GM19238 (cell line): ENCODE measurements around the gene PROM1.

ENCODE experiments used
- DNase-seq: peaks from one replicate; pipeline ENCODE4 v3.0.0; 2011; ENCODE audit warnings: low spot score; ENCODE audit not compliant: insufficient read length

PROM1 gene

DNA sequence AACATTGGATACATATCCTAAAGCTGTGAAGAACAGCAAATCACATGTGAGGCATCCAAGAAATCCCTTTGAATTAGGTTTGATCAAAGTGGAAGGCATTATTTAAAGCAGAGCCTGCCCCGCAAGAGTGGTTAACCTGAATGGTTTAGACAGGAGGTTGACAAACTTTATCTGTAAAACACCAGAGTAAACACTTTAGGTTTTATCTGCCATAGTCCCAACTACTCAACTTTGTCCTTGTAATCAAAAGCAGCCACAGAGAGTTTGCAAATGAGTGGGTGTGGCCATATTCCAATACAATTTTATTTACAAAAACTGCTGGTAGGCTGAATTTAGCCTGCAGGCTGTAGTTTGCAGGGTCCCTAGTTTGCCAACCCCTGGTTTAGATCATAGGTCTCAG lies 95.6 kb downstream of the PROM1 start:
- DNase-seq = no peak

DNA sequence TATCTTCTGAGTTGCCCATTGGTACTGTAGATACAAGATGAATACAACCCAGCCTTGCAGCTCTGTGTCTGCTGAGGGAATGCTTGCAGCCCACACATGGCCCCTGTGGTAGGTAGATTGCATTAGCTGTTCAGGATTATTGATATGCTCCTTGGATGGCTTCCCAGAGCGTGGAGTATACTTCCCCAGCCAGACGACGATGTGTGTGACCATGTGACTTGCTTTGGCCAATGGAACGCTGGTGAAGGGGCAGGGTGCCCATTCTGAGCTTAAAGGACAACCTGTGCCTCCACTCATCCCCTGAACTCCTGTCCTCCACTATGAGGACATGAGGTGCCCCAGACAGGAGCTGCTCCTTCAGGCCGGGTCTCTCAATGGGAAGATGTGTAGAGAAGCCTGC lies 96.9 kb downstream of the PROM1 start:
- no peak for DNase-seq

GRCh38 chr4:15983610-15984009 lies 100.2 kb downstream of the PROM1 start:
- DNase-seq = no peak

GRCh38 chr4:15982842-15983524 lies 100.8 kb downstream of the PROM1 start:
- DNase-seq = no peak

DNA sequence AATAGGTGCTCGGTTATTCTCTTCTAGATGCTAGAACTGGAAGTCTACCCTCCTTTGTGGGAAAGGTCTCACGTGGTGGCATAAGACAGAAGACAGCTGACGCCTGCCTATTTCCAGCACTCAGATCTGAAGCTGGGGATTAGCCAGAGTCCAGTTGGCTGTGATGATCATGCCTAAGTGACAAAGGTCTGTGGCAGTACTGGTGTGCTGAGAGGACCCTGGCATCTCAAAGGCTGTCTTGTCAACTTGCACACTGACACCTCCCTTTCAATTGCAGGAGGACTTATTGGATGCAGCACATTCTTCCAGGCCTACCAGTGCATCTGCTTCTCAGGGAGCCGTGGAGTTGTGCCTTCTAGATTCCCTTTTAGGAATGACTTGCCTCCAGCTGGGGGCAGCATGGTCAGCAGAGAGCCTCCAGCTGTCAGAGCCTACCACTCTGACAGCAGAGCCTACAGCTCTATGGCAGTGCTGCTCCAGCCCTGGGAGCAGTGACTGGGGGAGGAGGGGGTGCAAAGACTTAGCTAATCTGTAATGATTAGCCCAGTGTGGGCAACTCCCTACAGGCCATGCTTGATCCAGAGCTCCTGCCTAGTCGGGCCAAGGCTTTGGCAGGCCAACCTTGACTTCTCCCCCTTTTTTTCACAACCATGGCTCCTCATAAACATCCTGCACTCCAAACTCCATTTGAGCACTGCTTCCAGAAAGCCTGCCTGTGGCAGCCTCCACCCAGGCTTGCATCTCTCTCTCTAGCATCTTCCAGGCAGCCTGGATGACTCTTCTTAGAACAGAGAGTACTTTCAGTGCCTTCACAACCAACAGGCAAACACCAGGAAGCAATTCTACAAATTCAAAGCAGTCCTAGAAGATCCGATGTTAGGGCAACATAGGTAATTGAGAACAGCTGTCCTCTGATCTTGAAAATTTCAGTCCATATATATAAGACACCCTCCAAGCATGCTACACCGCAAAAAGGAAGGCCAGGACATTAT lies 107.1 kb downstream of the PROM1 start:
- no peak for DNase-seq

- no peak for DNase-seq
These were observed 112.6 kb downstream of the PROM1 start for GRCh38 chr4:15971068-15971801.

DNA sequence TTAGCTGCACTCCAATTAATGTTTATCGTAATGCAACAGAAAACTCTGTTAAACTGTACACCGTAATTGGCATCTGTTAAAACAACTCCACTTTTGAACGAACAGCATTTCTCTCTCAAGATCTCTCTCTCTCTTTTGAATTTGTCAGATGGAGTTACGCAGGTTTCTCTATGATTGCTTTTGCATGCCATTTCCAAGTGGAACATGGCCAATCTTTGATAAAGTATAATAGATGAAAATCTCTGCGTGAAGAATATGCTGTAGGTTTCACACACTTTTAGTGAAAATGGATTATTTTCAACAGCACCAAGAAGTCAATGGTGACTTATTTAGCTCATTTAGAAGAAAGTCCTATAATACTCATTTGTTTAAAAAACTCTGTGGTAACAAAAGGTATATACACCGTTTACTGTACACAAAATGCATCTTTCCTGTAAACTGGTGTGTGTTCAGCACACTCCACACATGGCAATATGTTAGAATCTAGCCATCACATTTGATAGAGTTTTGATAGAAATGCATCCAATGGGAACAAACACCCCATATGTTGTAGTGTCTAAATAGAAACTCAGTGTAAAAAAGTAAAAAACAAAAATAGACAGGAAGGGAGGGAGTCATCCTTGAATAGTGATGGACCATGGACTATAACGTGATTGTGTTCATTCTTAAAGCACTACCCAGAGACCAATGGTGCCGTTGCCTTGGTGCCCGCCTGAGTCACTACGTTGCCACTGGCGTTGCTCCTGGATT lies 115.1 kb downstream of the PROM1 start:
- no peak for DNase-seq

DNA sequence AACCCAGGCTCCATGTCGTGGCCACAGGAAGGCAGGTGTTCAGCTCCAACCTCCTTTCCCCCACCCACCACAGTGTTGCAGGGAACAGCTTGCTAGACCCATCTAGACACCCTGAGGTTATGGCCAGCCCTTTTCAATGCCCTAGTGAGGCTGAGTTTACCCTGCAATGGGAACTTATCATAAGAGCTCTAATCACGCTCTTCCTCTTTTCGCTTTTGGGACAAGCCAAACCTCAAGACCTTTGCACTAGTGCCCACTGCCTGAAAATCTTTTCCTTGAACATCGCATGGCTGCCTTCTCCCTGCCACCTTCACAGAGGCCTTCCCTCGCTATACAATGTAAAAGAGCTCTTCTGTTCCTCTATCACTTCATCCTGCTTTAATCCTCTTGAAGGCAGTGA lies 118.5 kb downstream of the PROM1 start:
- no peak for DNase-seq

- DNase-seq = no peak
These were observed 119.7 kb downstream of the PROM1 start for GRCh38 chr4:15964159-15964558.

DNA sequence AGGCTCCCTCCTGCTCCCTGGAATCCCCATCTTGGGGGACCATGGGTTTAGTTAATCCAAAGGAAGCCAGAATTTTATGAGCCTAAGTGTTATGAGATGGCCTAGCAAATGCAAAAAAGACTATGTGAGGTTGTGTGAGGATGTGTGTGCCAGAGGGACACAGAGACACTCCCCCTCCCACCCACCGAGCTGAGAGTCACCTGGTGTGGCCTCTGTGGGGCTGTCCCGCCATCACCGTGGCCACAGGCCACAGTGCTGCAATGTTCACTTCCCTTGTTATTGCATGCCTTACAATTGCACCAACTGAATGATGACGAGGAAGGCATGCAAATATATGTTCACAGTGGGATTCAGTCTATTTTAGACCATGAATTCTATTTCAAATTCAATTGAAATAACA lies 120.2 kb downstream of the PROM1 start:
- DNase-seq = no peak

DNA sequence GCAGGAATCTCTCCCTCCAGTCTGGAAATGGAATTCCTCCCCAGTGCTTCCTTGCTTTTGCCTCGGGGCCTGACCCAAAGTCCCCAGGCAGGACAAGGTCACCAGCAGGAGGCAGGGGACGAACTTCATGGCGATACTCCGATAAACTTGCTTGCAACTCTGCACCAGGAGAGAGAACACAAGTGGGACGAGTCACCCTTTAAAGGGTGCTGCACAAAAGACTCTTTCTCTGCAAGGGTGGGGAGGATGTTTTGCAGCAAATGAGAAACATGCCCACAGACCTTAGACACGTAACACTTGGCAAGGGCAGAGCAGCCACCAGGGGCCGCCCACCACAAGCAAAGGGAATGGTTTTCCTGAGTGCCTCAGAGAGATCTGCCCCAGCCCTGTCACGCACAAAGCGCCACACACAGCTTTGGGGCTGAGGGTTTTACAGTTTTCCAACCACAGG lies 120.8 kb downstream of the PROM1 start, which contains the start of gene FGFBP2:
Gene FGFBP2, minus strand, starts transcription at position 175 of the 451 bp plus-strand sequence. Its CDS starts 46 bp downstream, at position 129.
- no peak for DNase-seq

- DNase-seq = no peak
These were observed 121.9 kb downstream of the PROM1 start for GRCh38 chr4:15961781-15962510.

- no peak for DNase-seq
These were observed 125.3 kb downstream of the PROM1 start for GRCh38 chr4:15958562-15958961.

DNA sequence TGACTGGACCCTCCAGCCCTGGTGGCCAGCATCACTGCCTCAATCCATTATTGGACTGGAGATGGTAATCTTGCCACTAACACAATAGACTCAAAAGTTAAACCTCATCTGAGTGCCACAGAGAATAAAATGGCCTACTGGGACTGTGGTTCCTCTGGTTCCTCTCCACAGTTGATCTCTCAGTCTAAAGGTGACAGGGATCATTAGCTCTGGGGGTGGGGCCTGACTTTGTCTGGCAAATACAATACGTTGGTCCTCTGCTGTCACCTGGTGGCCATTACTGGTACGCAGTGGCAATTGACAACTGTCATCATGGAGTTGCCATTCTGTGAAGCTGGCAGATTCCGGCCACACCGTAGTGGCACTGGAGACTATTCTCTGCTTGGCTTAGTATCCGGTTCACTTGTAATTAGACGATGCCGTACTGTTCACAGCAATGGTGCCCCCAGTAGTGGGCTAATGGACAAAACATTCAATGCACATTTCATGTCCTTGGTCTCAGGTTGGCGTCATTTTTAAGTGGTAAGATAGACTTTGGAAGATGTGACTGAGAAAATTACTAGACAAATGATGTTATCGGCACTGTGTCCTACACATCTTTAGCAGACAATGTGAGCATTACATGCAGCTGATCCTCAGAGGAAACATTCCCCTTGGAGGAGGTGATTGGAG lies 127.5 kb downstream of the PROM1 start:
- peak; percentile 69 for DNase-seq

DNA sequence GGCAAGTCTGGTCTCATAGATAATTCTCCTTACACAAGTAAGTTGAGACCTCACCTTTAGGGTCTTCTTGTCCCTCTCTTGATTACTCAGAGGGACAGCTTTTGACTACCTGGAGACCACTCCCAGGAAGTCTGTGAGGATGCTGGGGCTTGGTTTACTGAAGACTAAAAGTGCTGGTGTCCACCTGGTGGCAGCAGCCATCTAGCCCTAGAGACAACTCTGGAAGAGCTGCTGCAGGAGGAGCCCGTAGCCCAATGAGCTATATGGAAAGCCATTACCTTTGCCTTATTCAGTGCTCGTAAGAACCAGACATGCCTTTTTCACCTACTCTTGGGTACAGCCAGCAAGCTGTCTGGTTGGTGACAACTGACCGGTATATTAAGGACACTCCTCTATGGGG lies 128.2 kb downstream of the PROM1 start:
- no peak for DNase-seq

DNA sequence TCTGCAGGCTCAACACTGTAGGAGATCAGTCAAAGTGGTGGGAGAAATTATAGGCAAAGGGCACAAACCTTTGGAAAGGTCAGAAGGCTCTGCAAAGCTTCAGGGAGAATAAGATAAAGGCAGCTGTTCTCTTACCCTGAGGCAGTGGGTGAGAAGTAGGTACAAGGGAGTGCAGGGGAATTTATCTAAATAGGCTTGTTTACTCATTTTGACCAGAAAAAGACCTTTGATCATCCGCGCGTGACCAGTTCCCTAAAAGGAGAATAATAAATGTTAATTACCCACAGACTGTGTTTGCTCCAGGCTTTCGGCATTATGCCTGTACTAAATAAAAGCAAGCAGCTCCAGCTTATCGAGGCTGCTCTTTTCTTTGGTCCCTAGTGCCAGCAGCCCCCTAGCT lies 130.2 kb downstream of the PROM1 start:
- DNase-seq = no peak

DNA sequence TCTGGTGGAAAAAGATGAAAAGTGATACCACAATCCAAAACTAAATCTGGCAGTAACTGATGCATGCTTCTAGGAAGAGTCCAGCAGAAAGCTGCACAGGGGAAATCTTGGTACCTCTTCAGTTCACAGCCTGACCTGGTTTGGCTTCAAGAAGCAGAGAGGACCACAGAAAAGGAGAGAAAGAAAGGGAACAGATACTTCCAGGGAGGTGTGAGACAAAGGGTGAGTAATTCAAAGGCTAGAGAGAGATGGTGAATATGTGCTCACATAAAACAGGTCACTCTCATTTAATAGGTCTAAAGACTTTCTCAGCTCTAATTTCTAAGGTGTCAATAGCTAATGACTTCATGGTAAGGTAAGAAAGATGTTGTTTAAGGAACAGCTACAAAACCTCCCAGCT lies 132.0 kb downstream of the PROM1 start:
- no peak for DNase-seq

- DNase-seq = no peak
These were observed 135.0 kb downstream of the PROM1 start for GRCh38 chr4:15948826-15949225.

DNA sequence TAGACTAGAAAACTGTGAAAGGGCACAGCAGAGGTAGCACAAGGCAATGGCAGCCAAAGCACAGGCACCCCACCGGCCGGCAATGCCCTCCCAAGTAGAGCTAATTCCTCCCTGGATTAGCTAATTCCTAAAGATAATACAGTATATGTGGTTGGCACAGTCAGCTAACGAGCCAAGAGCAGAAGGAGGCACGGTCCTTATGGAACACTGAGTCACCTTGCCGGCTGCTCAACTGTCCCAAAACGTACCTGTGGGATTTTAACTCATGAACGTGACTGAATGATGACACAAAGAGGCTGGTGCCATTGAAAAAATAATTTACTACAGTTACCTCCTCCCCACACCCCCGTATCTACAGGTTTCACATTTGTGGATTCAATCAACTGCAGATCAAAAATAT lies 136.1 kb downstream of the PROM1 start:
- DNase-seq = no peak

- DNase-seq = no peak
These were observed 138.3 kb downstream of the PROM1 start for GRCh38 chr4:15945516-15945915.
